Stimulated activated CD4-positive, alpha-beta T cell treated with anti-CD3 and anti-CD28 coated beads, Interleukin-2, amount 100 ng/mL, for 48 hours (primary cell): ENCODE data around the gene OLFML2A.

Source experiments
- DNase-seq, 2 donors: peaks; one replicate each; pipeline ENCODE4 v3.0.0-alpha.2; 2020

Gene OLFML2A

GRCh38 chr9:124855944-124856765 lies 79.2 kb downstream of the OLFML2A start:
- DNase-seq, result no peak

GRCh38 chr9:124857533-124858162 lies 80.7 kb downstream of the OLFML2A start:
- DNase-seq, result no peak

- DNase-seq, result no peak
These were observed 81.6 kb downstream of the OLFML2A start for GRCh38 chr9:124858330-124859046.

- DNase-seq, result no peak
These were observed 83.1 kb downstream of the OLFML2A start for GRCh38 chr9:124859803-124860581.

GRCh38 chr9:124860582-124861341 lies 83.8 kb downstream of the OLFML2A start:
- no peak for DNase-seq

GRCh38 chr9:124861342-124862229 lies 84.7 kb downstream of the OLFML2A start, which contains the start of the genes ARPC5L and RPL35:
TSS of gene ARPC5L (plus strand) at chr9:124862130. CDS start at chr9:124869291, 7,161 bp downstream.
TSS of gene RPL35 (minus strand) at chr9:124861957. CDS start at chr9:124861912, 45 bp downstream.
- DNase-seq, result peak; percentile 93 to 96

- no peak for DNase-seq
These were observed 86.5 kb downstream of the OLFML2A start for GRCh38 chr9:124863371-124863871.
